ENCODE results near the gene RGS7.
"Not testable (repeated sequence)": the region's sequence is repeated elsewhere in the genome, so short reads cannot be mapped to it uniquely, and the experiment has no call there.

Gene RGS7

GRCh38 chr1:241097479-241097878 is 259.5 kb downstream of the RGS7 start:
- no peak overlapping the region for H3K27ac ChIP-seq (ENCODE audit: low read length)
- H3K9me3 ChIP-seq (ENCODE audit: insufficient read depth, low read depth, low read length) = no peaks in the 10 kb centered on the region
- H3K4me3 ChIP-seq (ENCODE audit: low read length) = no peak overlapping the region
- no peaks in the 10 kb centered on the region for H3K36me3 ChIP-seq (ENCODE audit: insufficient read depth, low read depth, low read length)
- H3K27me3 ChIP-seq (ENCODE audit: insufficient read depth, low read length) = no peaks in the 10 kb centered on the region
- peaks cover 5% of the 10 kb centered on the region; the same call in 1 of the 2 replicates for H3K4me1 ChIP-seq (ENCODE audit: insufficient read depth, low read length)
- no peak overlapping the region for H3K9ac ChIP-seq (ENCODE audit: low read depth, low read length)

GRCh38 chr1:241096982-241097381 is 260.0 kb downstream of the RGS7 start:
- Histone ChIP-seq H3K27me3 (ENCODE audit: insufficient read depth, low read length) (no peaks in the 10 kb centered on the region), H3K36me3 (ENCODE audit: insufficient read depth, low read depth, low read length) (no peaks in the 10 kb centered on the region), H3K4me1 (ENCODE audit: insufficient read depth, low read length) (peaks cover 5% of the 10 kb centered on the region; the same call in 1 of the 2 replicates), H3K9me3 (ENCODE audit: insufficient read depth, low read depth, low read length) (no peaks in the 10 kb centered on the region), H3K9ac (ENCODE audit: low read depth, low read length) (no peak overlapping the region), H3K27ac (ENCODE audit: low read length) (no peak overlapping the region), H3K4me3 (ENCODE audit: low read length) (no peak overlapping the region)

- H3K9me3 ChIP-seq (ENCODE audit: insufficient read depth, low read depth, low read length) = no peaks in the 10 kb centered on the region
- no peak overlapping the region for H3K4me3 ChIP-seq (ENCODE audit: low read length)
- H3K4me1 ChIP-seq (ENCODE audit: insufficient read depth, low read length) = peaks cover 5% of the 10 kb centered on the region; the same call in 1 of the 2 replicates
- H3K9ac ChIP-seq (ENCODE audit: low read depth, low read length) = no peak overlapping the region
- no peaks in the 10 kb centered on the region for H3K36me3 ChIP-seq (ENCODE audit: insufficient read depth, low read depth, low read length)
- no peak overlapping the region for H3K27ac ChIP-seq (ENCODE audit: low read length)
- no peaks in the 10 kb centered on the region for H3K27me3 ChIP-seq (ENCODE audit: insufficient read depth, low read length)
Observed at GRCh38 chr1:241095847-241096246, 261.2 kb downstream of the RGS7 start.

- H3K36me3 ChIP-seq (ENCODE audit: insufficient read depth, low read depth, low read length) = no peaks in the 10 kb centered on the region
- no peak overlapping the region for H3K4me3 ChIP-seq (ENCODE audit: low read length)
- H3K9me3 ChIP-seq (ENCODE audit: insufficient read depth, low read depth, low read length) = no peaks in the 10 kb centered on the region
- H3K27me3 ChIP-seq (ENCODE audit: insufficient read depth, low read length) = no peaks in the 10 kb centered on the region
- H3K4me1 ChIP-seq (ENCODE audit: insufficient read depth, low read length) = peaks cover 5% of the 10 kb centered on the region; the same call in 1 of the 2 replicates
- no peak overlapping the region for H3K9ac ChIP-seq (ENCODE audit: low read depth, low read length)
- H3K27ac ChIP-seq (ENCODE audit: low read length) = no peak overlapping the region
Observed at GRCh38 chr1:241090798-241091197, 266.2 kb downstream of the RGS7 start.

- not testable (repeated sequence) for H3K27me3 ChIP-seq (ENCODE audit: insufficient read depth, low read length); H3K9me3 ChIP-seq (ENCODE audit: insufficient read depth, low read depth, low read length); H3K9ac ChIP-seq (ENCODE audit: low read depth, low read length); H3K4me1 ChIP-seq (ENCODE audit: insufficient read depth, low read length); H3K27ac ChIP-seq (ENCODE audit: low read length); H3K4me3 ChIP-seq (ENCODE audit: low read length); H3K36me3 ChIP-seq (ENCODE audit: insufficient read depth, low read depth, low read length)
Observed at GRCh38 chr1:241089066-241089465, 267.9 kb downstream of the RGS7 start.

GRCh38 chr1:241088075-241088474 is 268.9 kb downstream of the RGS7 start:
- not testable (repeated sequence) for H3K9me3 ChIP-seq (ENCODE audit: insufficient read depth, low read depth, low read length); H3K27ac ChIP-seq (ENCODE audit: low read length); H3K36me3 ChIP-seq (ENCODE audit: insufficient read depth, low read depth, low read length); H3K4me1 ChIP-seq (ENCODE audit: insufficient read depth, low read length); H3K4me3 ChIP-seq (ENCODE audit: low read length); H3K9ac ChIP-seq (ENCODE audit: low read depth, low read length); H3K27me3 ChIP-seq (ENCODE audit: insufficient read depth, low read length)

- H3K27me3 ChIP-seq (ENCODE audit: insufficient read depth, low read length) = no peaks in the 10 kb centered on the region
Observed at GRCh38 chr1:241086686-241087085, 270.3 kb downstream of the RGS7 start.

GRCh38 chr1:241083285-241083684 is 273.7 kb downstream of the RGS7 start:
- Histone ChIP-seq H3K4me1 (ENCODE audit: insufficient read depth, low read length) (peaks cover 5% of the 10 kb centered on the region; the same call in 1 of the 2 replicates), H3K36me3 (ENCODE audit: insufficient read depth, low read depth, low read length) (no peaks in the 10 kb centered on the region), H3K4me3 (ENCODE audit: low read length) (no peak overlapping the region), H3K27me3 (ENCODE audit: insufficient read depth, low read length) (no peaks in the 10 kb centered on the region), H3K9ac (ENCODE audit: low read depth, low read length) (no peak overlapping the region), H3K9me3 (ENCODE audit: insufficient read depth, low read depth, low read length) (no peaks in the 10 kb centered on the region), H3K27ac (ENCODE audit: low read length) (no peak overlapping the region)

More at GRCh38 chr1:241086686-241087085, 270.3 kb downstream of the RGS7 start:
- Histone ChIP-seq H3K9ac (ENCODE audit: low read depth, low read length) (no peak overlapping the region), H3K4me1 (ENCODE audit: insufficient read depth, low read length) (no peaks in the 10 kb centered on the region), H3K36me3 (ENCODE audit: insufficient read depth, low read depth, low read length) (no peaks in the 10 kb centered on the region), H3K9me3 (ENCODE audit: insufficient read depth, low read depth, low read length) (no peaks in the 10 kb centered on the region), H3K27ac (ENCODE audit: low read length) (no peak overlapping the region), H3K4me3 (ENCODE audit: low read length) (no peak overlapping the region)

GRCh38 chr1:241081473-241081872 is 275.5 kb downstream of the RGS7 start:
- no peak overlapping the region for H3K27ac ChIP-seq (ENCODE audit: low read length)
- H3K9ac ChIP-seq (ENCODE audit: low read depth, low read length) = no peak overlapping the region
- H3K36me3 ChIP-seq (ENCODE audit: insufficient read depth, low read depth, low read length) = no peaks in the 10 kb centered on the region
- H3K4me3 ChIP-seq (ENCODE audit: low read length) = no peak overlapping the region
- no peaks in the 10 kb centered on the region for H3K9me3 ChIP-seq (ENCODE audit: insufficient read depth, low read depth, low read length)
- no peaks in the 10 kb centered on the region for H3K27me3 ChIP-seq (ENCODE audit: insufficient read depth, low read length)
- H3K4me1 ChIP-seq (ENCODE audit: insufficient read depth, low read length) = peaks cover 5% of the 10 kb centered on the region; the same call in 1 of the 2 replicates

GRCh38 chr1:241079459-241079858 is 277.5 kb downstream of the RGS7 start:
- Histone ChIP-seq H3K27me3 (ENCODE audit: insufficient read depth, low read length) (no peaks in the 10 kb centered on the region), H3K36me3 (ENCODE audit: insufficient read depth, low read depth, low read length) (no peaks in the 10 kb centered on the region), H3K9me3 (ENCODE audit: insufficient read depth, low read depth, low read length) (no peaks in the 10 kb centered on the region), H3K9ac (ENCODE audit: low read depth, low read length) (no peak overlapping the region), H3K4me1 (ENCODE audit: insufficient read depth, low read length) (peaks cover 7% of the 10 kb centered on the region; the same call in 1 of the 2 replicates), H3K4me3 (ENCODE audit: low read length) (no peak overlapping the region), H3K27ac (ENCODE audit: low read length) (no peak overlapping the region)

- no peak overlapping the region for H3K4me3 ChIP-seq (ENCODE audit: low read length)
- no peak overlapping the region for H3K9ac ChIP-seq (ENCODE audit: low read depth, low read length)
- no peaks in the 10 kb centered on the region for H3K27me3 ChIP-seq (ENCODE audit: insufficient read depth, low read length)
- H3K27ac ChIP-seq (ENCODE audit: low read length) = no peak overlapping the region
- H3K4me1 ChIP-seq (ENCODE audit: insufficient read depth, low read length) = peaks cover 10% of the 10 kb centered on the region; the same call in 1 of the 2 replicates
- no peaks in the 10 kb centered on the region for H3K36me3 ChIP-seq (ENCODE audit: insufficient read depth, low read depth, low read length)
- no peaks in the 10 kb centered on the region for H3K9me3 ChIP-seq (ENCODE audit: insufficient read depth, low read depth, low read length)
Observed at GRCh38 chr1:241079047-241079446, 278.0 kb downstream of the RGS7 start.

- Histone ChIP-seq H3K4me1 (ENCODE audit: insufficient read depth, low read length) (peaks cover 10% of the 10 kb centered on the region; the same call in 1 of the 2 replicates), H3K4me3 (ENCODE audit: low read length) (no peak overlapping the region), H3K9ac (ENCODE audit: low read depth, low read length) (no peak overlapping the region), H3K27me3 (ENCODE audit: insufficient read depth, low read length) (no peaks in the 10 kb centered on the region), H3K9me3 (ENCODE audit: insufficient read depth, low read depth, low read length) (no peaks in the 10 kb centered on the region), H3K27ac (ENCODE audit: low read length) (no peak overlapping the region), H3K36me3 (ENCODE audit: insufficient read depth, low read depth, low read length) (no peaks in the 10 kb centered on the region)
Observed at GRCh38 chr1:241077386-241078147, 279.4 kb downstream of the RGS7 start.
